Gastroesophageal sphincter (tissue), 4 donors: Measurements from ENCODE around the gene GREM1. TPM values are rescaled to one million over a fixed set of nuclear protein-coding genes. Genes with fewer than 3 reads are reported as not detected.

Source experiments
- ATAC-seq: fragments of 150-250 bp; one replicate; pipeline ENCODE4 v1.9.1; 2016; ENCODE audit warnings: mild to moderate bottlenecking, moderate library complexity
- H3K27ac ChIP-seq, 4 donors: fragments of 200-600 bp; sonication (generic) in 3 of 4; 1 replicate in 3 of 4; 2 replicates in 1 of 4; pipeline ENCODE4 v1.5.1; 2016 to 2019
- H3K27me3 ChIP-seq: fragments of 200-600 bp; sonication (generic); one replicate; pipeline ENCODE4 v1.5.1; 2019
- H3K36me3 ChIP-seq, 2 donors: fragments of 200-600 bp; sonication (generic); one replicate each; pipeline ENCODE4 v1.5.1; 2019; ENCODE audit warnings: control low read depth in 1 of 2
- H3K4me1 ChIP-seq, 3 donors: fragments of 200-600 bp; sonication (generic); 1 replicate in 2 of 3; 2 replicates in 1 of 3; pipeline ENCODE4 v1.5.1; 2016 to 2019; ENCODE audit warnings: control low read depth in 2 of 3
- H3K4me3 ChIP-seq, 2 donors: fragments of 200-600 bp; sonication (generic); one replicate each; pipeline ENCODE4 v1.5.1; 2019; ENCODE audit warnings: mild to moderate bottlenecking in 1 of 2, moderate library complexity in 1 of 2
- H3K9me3 ChIP-seq, 3 donors: fragments of 200-600 bp; sonication (generic); one replicate each; pipeline ENCODE4 v1.5.1; 2017 to 2019; ENCODE audit warnings: control low read depth in 2 of 3
- CTCF ChIP-seq, 4 experiments: fragments of 200-600 bp in 2 of 4; fragments of 450-650 bp in 2 of 4; sonication (generic) in 1 of 4; IDR thresholded peaks; one replicate each; pipeline ENCODE4 v1.5.1; 2017 to 2019; ENCODE audit warnings: antibody characterized with exemption in 4 of 4, mild to moderate bottlenecking in 2 of 4, moderate library complexity in 2 of 4
- EP300 ChIP-seq: sonication (generic); formaldehyde crosslinking; IDR thresholded peaks from one replicate; pipeline ENCODE4 v1.6.1; 2017; ENCODE audit warnings: antibody characterized with exemption, mild to moderate bottlenecking
- POLR2A ChIP-seq, 2 donors: fragments of 450-650 bp; IDR thresholded peaks; one replicate each; pipeline ENCODE4 v1.6.1; 2017; ENCODE audit warnings: antibody characterized with exemption in 2 of 2, mild to moderate bottlenecking in 2 of 2, moderate library complexity in 1 of 2
- POLR2AphosphoS5 ChIP-seq: sonication (generic); formaldehyde crosslinking; IDR thresholded peaks from one replicate; pipeline ENCODE4 v1.6.1; 2017; ENCODE audit warnings: antibody characterized with exemption
- WGBS, 2 donors: methylation state at CpG; one replicate each; pipeline ENCODE4 v1.1.5; 2018; ENCODE audit warnings: low coverage in 1 of 2; 5-methylcytosine and 5-hydroxymethylcytosine counted together
- total RNA-seq, 4 donors: library from RNA; depleted of rRNA; stranded (reverse); fragments of >200 nt; gene quantifications; one replicate each; pipeline ENCODE4 v1.1.0, GENCODE V29; 2016

GREM1 gene
- total RNA-seq, 4 donors from 2014 or later: 55.5 to 365 (median 133) TPM

- Histone ChIP-seq H3K9me3 (no peaks in the 10 kb centered on the region), H3K4me1 (no peaks in the 10 kb centered on the region), H3K4me3 (no peak overlapping the region), H3K27ac (no peak overlapping the region), H3K36me3 (no peaks in the 10 kb centered on the region), H3K27me3 (no peaks in the 10 kb centered on the region)
- no peak for ATAC-seq
- no peak for TF ChIP-seq EP300
- TF ChIP-seq POLR2AphosphoS5: no peak
- TF ChIP-seq CTCF (IDR thresholded peaks at IDR 0.05): no peak
- TF ChIP-seq POLR2A (IDR thresholded peaks at IDR 0.05): no peak
- 90 to 95% methylated on average over 3 of the region's 3 CpGs for WGBS, 2 donors
Observed at GRCh38 chr15:32694222-32694983, 23.4 kb upstream of the GREM1 start.

- 57 to 80% methylated on average over 1 to 2 of the region's 5 CpGs for WGBS, 2 donors
- H3K9me3 ChIP-seq: no peaks in the 10 kb centered on the region
- no peak for ATAC-seq
- no peaks in the 10 kb centered on the region for H3K4me1 ChIP-seq
- no peak overlapping the region for H3K27ac ChIP-seq
- TF ChIP-seq EP300: no peak
- no peak for TF ChIP-seq CTCF (IDR thresholded peaks at IDR 0.05)
- no peak for TF ChIP-seq POLR2AphosphoS5
- TF ChIP-seq POLR2A (IDR thresholded peaks at IDR 0.05): no peak
- H3K4me3 ChIP-seq: no peak overlapping the region
- no peaks in the 10 kb centered on the region for H3K36me3 ChIP-seq
- no peaks in the 10 kb centered on the region for H3K27me3 ChIP-seq
Observed at GRCh38 chr15:32698773-32699390, 18.9 kb upstream of the GREM1 start.

- no peaks in the 10 kb centered on the region for H3K27me3 ChIP-seq
- no peak for TF ChIP-seq POLR2A (IDR thresholded peaks at IDR 0.05)
- TF ChIP-seq POLR2AphosphoS5: no peak
- no peak for TF ChIP-seq EP300
- no peak for TF ChIP-seq CTCF (IDR thresholded peaks at IDR 0.05)
- no peaks in the 10 kb centered on the region for H3K4me1 ChIP-seq
- no peaks in the 10 kb centered on the region for H3K9me3 ChIP-seq
- no peak overlapping the region for H3K4me3 ChIP-seq
- no peak for ATAC-seq
- H3K27ac ChIP-seq: no peak overlapping the region
- WGBS, 2 donors: 71 to 93% methylated on average over 5 to 14 of the region's 14 CpGs
- H3K36me3 ChIP-seq: no peaks in the 10 kb centered on the region
Observed at GRCh38 chr15:32700501-32701150, 17.2 kb upstream of the GREM1 start.

GRCh38 chr15:32701863-32702262 is 15.9 kb upstream of the GREM1 start:
- 61 to 63% methylated on average over 3 of the region's 3 CpGs for WGBS, 2 donors
- H3K4me3 ChIP-seq: no peak overlapping the region
- H3K27ac ChIP-seq: no peak overlapping the region
- H3K27me3 ChIP-seq: no peaks in the 10 kb centered on the region
- no peaks in the 10 kb centered on the region for H3K9me3 ChIP-seq
- H3K4me1 ChIP-seq: no peaks in the 10 kb centered on the region
- no peaks in the 10 kb centered on the region for H3K36me3 ChIP-seq
- no peak for ATAC-seq
- TF ChIP-seq POLR2A (IDR thresholded peaks at IDR 0.05): no peak
- TF ChIP-seq CTCF (IDR thresholded peaks at IDR 0.05): no peak
- no peak for TF ChIP-seq EP300
- TF ChIP-seq POLR2AphosphoS5: no peak
